T follicular helper cell (primary cell): ENCODE data around the gene CREB3L1.
A peak's percentile ranks its signal among the peaks of the same experiment; 100 is the strongest.

Experiments used
- DNase-seq: peaks from one replicate; pipeline ENCODE4 v3.0.0-alpha.2; 2020; ENCODE audit warnings: low read depth

CREB3L1 gene

DNA sequence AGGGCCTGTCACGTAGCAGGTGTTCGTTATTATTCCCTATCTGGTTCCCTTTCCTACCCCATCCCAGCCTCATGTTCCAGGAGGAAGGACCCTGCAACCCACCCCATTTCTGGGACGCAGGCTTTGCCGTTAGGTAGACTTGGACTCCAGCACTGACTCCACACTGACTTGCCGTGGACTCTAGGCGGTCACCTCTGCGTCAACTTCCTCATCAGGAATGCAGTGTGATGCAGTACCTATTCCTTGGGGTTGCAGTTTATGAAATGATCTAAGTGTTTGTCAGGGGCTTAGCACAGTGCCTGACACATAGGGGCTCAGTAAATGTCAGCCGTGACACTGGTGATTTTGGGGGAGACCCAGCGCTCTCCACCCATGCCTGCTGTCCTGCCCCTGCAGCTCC, 86.6 kb downstream of the CREB3L1 start:
- no peak for DNase-seq

GRCh38 chr11:46364791-46365190, 87.3 kb downstream of the CREB3L1 start:
- no peak for DNase-seq

GRCh38 chr11:46366260-46366659, 88.8 kb downstream of the CREB3L1 start:
- DNase-seq: no peak

DNA sequence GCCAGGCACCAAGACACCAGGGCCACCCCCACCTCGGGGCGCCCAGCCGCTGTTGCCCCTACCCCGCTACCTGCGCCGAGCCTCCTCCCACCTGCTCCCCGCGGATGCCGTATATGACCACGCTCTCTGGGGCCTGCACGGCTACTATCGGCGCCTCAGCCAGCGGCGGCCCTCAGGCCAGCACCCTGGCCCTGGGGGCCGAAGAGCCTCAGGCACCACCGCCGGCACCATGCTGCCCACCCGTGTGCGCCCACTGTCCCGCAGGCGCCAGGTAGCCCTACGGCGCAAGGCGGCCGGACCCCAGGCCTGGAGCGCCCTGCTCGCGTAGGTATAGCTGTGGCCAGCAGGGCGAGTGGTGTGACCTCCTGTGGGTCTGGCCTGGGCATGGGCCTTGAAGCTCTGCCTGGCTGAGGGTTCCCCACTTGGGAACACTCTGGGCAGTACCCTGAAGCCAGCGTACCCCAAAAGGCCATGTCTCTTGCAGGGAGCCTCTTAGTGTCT, 89.2 kb downstream of the CREB3L1 start:
- DNase-seq: no peak

DNA sequence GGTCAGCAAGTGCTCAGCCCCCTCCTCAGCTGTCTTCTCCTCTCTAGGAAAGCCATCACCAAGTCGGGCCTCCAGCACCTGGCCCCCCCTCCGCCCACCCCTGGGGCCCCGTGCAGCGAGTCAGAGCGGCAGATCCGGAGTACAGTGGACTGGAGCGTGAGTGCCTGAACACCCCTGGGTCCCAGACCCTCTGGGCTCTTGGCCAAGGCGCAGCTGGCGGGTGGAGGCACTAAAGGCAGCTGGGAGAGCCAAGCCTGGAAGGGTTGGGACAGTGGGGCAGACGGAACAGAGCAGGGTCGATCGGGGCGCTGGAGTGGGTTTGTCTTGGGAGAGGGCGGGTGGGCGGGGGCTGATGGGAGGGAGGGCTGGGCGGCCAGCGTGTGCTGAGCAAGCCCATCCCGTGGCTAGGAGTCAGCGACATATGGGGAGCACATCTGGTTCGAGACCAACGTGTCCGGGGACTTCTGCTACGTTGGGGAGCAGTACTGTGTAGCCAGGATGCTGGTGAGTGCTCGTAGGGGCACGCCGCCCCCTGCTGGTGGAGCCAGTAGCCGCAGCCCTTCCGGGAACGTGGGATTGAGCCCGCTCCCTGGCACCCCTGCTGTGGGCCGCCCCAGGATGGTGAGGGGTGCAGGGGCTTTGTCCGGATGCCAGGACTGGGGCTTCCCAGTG, 89.9 kb downstream of the CREB3L1 start:
- DNase-seq: peak; percentile 63

GRCh38 chr11:46367916-46368267, 90.4 kb downstream of the CREB3L1 start:
- no peak for DNase-seq

- DNase-seq: peak; percentile 35
These were observed 92.1 kb downstream of the CREB3L1 start for GRCh38 chr11:46369458-46370152.

DNA sequence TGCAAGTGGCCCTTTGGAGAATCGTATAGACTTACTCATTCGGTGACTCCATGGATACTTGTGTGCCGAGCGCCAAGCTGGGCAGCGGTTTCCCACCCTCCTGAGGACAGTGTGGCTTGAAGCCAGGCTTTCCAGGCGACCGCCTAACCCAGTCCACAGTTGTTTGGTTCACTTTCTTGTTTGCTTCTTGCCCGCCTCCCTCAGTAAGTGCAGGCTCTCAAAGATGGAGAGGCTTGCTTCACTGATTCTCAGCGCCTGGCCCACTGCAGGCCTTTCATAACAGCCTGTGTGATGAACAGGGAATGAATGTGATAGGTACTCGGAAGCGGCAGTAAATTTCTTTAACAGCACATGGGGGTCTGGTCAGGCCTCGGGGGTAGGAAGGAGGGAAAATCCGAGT, 92.8 kb downstream of the CREB3L1 start:
- DNase-seq: no peak
